Lower leg skin (tissue), 3 donors: ENCODE data around the gene FIBIN.

Experiments used
- POLR2A ChIP-seq, 2 donors: fragments of 450-650 bp; IDR thresholded peaks; one replicate each; pipeline ENCODE4 v1.6.1; 2016 to 2017; ENCODE audit warnings: antibody characterized with exemption in 2 of 2, mild to moderate bottlenecking in 1 of 2, moderate library complexity in 1 of 2
- TF ChIP-seq, protein P1 (sequence below), 3 donors: fragments of 450-650 bp; IDR thresholded peaks; one replicate each; pipeline ENCODE4 v1.5.1; 2016; ENCODE audit warnings: antibody characterized with exemption in 3 of 3, mild to moderate bottlenecking in 3 of 3, moderate library complexity in 2 of 3

DNA sequence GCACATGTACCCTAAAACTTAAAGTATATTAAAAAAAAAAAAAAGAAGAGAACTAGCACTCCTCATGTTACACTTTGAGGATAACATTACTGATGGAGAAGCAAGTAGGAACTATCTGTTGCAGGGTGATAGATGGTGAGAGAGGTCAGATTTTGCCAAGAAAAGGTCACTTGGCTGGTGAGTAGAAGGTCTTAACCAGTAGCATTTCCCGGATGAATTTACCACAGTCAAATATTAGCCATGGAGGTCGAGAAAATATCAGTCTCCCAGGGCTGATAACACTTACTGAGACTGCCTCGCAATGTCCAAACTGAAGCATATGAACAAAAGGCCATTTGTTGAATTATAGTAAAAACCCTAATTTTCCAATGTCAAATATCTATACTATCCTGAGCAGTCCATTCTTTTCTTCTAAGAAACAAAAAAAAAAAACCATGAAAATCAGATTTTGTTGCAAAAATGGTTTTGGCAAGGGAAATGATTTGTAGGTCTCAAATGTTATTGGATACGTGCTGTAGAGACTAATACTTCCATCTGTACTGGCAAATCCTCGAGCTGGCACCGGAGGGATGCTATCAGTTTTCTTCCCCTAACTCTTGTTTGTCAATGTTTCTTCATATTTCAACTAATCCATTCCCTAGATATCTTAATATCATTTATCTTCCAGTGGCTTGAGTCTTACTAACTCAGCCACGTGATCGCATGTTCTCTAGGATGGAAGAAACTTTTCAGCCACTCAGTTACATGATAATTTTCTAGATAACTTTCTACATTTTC is 32.2 kb downstream of the FIBIN start:
- TF ChIP-seq, protein P1, sequence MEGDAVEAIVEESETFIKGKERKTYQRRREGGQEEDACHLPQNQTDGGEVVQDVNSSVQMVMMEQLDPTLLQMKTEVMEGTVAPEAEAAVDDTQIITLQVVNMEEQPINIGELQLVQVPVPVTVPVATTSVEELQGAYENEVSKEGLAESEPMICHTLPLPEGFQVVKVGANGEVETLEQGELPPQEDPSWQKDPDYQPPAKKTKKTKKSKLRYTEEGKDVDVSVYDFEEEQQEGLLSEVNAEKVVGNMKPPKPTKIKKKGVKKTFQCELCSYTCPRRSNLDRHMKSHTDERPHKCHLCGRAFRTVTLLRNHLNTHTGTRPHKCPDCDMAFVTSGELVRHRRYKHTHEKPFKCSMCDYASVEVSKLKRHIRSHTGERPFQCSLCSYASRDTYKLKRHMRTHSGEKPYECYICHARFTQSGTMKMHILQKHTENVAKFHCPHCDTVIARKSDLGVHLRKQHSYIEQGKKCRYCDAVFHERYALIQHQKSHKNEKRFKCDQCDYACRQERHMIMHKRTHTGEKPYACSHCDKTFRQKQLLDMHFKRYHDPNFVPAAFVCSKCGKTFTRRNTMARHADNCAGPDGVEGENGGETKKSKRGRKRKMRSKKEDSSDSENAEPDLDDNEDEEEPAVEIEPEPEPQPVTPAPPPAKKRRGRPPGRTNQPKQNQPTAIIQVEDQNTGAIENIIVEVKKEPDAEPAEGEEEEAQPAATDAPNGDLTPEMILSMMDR (IDR thresholded peaks at IDR 0.05), result no peak
- TF ChIP-seq POLR2A (IDR thresholded peaks at IDR 0.05), result no peak
